GM12891 (cell line): ENCODE data around the gene RXFP4.

Source experiments
- DNase-seq: peaks from one replicate; pipeline ENCODE4 v3.0.0; 2011; ENCODE audit warnings: low spot score; ENCODE audit not compliant: insufficient read length
- FAIRE-seq: peaks from 2 replicates; lab custom pipeline; 2011; peaks lifted over from hg19 to GRCh38; lab: Jason Lieb, UNC
- PAX5 ChIP-seq: IDR thresholded peaks from 2 replicates; pipeline ENCODE4 v1.6.1; 2011; ENCODE audit warnings: low read length, moderate library complexity, mild to moderate bottlenecking; ENCODE audit not compliant: insufficient read depth, severe bottlenecking
- POLR2A ChIP-seq: IDR thresholded peaks from 2 replicates; pipeline ENCODE4 v1.6.1; 2011; ENCODE audit warnings: low read depth, low read length, control low read depth
- POLR2AphosphoS5 ChIP-seq: IDR thresholded peaks from 2 replicates; pipeline ENCODE4 v1.6.1; 2011; ENCODE audit warnings: low read depth, low read length, control low read depth
- POU2F2 ChIP-seq: IDR thresholded peaks from 2 replicates; pipeline ENCODE4 v1.6.1; 2011; ENCODE audit warnings: low read depth, mild to moderate bottlenecking, control low read depth, low read length, moderate library complexity
- SPI1 ChIP-seq: IDR thresholded peaks from 2 replicates; pipeline ENCODE4 v1.6.1; 2011; ENCODE audit warnings: low read depth, low read length, control low read depth
- TAF1 ChIP-seq: IDR thresholded peaks from 2 replicates; pipeline ENCODE4 v1.6.1; 2011; ENCODE audit warnings: low read depth, low read length, control low read depth

Gene RXFP4

GRCh38 chr1:155952505-155952890 is 11.1 kb downstream of the RXFP4 start:
- DNase-seq (no peak), FAIRE-seq (no peak)
- TF ChIP-seq POLR2AphosphoS5 (no peak), SPI1 (no peak), POU2F2 (no peak), POLR2A (no peak), TAF1 (no peak), PAX5 (no peak)

- no peak for TF ChIP-seq POU2F2
- no peak for TF ChIP-seq SPI1
- TF ChIP-seq POLR2A: no peak
- TF ChIP-seq TAF1: no peak
- no peak for TF ChIP-seq PAX5
- no peak for TF ChIP-seq POLR2AphosphoS5
- DNase-seq: no peak
- no peak for FAIRE-seq
These were observed 13.2 kb downstream of the RXFP4 start for GRCh38 chr1:155954645-155955044.

- DNase-seq (no peak), FAIRE-seq (no peak)
- TF ChIP-seq TAF1 (no peak), PAX5 (no peak), POLR2A (no peak), SPI1 (no peak), POU2F2 (no peak), POLR2AphosphoS5 (no peak)
These were observed 16.0 kb downstream of the RXFP4 start for GRCh38 chr1:155957411-155957915.

- DNase-seq (no peak), FAIRE-seq (no peak)
- TF ChIP-seq POU2F2 (no peak), POLR2A (no peak), POLR2AphosphoS5 (no peak), PAX5 (no peak), SPI1 (no peak), TAF1 (no peak)
These were observed 18.8 kb downstream of the RXFP4 start for GRCh38 chr1:155960081-155960745.

- FAIRE-seq (no peak), DNase-seq (no peak)
- TF ChIP-seq PAX5: no peak
- no peak for TF ChIP-seq SPI1
- no peak for TF ChIP-seq POU2F2
- no peak for TF ChIP-seq TAF1
- no peak for TF ChIP-seq POLR2AphosphoS5
- TF ChIP-seq POLR2A: no peak
These were observed 20.5 kb downstream of the RXFP4 start for GRCh38 chr1:155961937-155962336.

- DNase-seq (no peak), FAIRE-seq (no peak)
- TF ChIP-seq POU2F2 (no peak), SPI1 (no peak), PAX5 (no peak), POLR2A (no peak), TAF1 (no peak), POLR2AphosphoS5 (no peak)
These were observed 21.3 kb downstream of the RXFP4 start for GRCh38 chr1:155962599-155963211.

- TF ChIP-seq PAX5 (no peak), SPI1 (no peak), POLR2AphosphoS5 (no peak)
- FAIRE-seq: no peak
- DNase-seq: no peak
These were observed 22.8 kb downstream of the RXFP4 start for GRCh38 chr1:155964193-155964592.

GRCh38 chr1:155966135-155966534 is 24.7 kb downstream of the RXFP4 start:
- FAIRE-seq (no peak), DNase-seq (no peak)
- TF ChIP-seq POLR2A (no peak), PAX5 (no peak), POLR2AphosphoS5 (no peak), SPI1 (no peak), POU2F2 (no peak), TAF1 (no peak)

- no peak for TF ChIP-seq TAF1
- no peak for TF ChIP-seq PAX5
- no peak for TF ChIP-seq POU2F2
- no peak for TF ChIP-seq POLR2A
- TF ChIP-seq POLR2AphosphoS5: no peak
- no peak for TF ChIP-seq SPI1
- no peak for DNase-seq
- FAIRE-seq: no peak
These were observed 25.3 kb downstream of the RXFP4 start for GRCh38 chr1:155966750-155967149.

- peak; percentile 28 for FAIRE-seq
- DNase-seq: no peak
- TF ChIP-seq POU2F2 (no peak), POLR2AphosphoS5 (no peak), SPI1 (no peak; the same call in 1 of the 2 replicates), POLR2A (no peak)
These were observed 26.1 kb downstream of the RXFP4 start for GRCh38 chr1:155967341-155968050.
